Neural crest cell (in vitro differentiated cells): ENCODE data around the gene BSN. TPM values are rescaled to one million over a fixed set of nuclear protein-coding genes. Genes with fewer than 3 reads are reported as not detected.

ENCODE experiments used
- DNase-seq: peaks from one replicate; pipeline ENCODE4 v3.0.0; 2021; ENCODE audit warnings: low read depth, mixed read lengths, low spot score
- H3K27ac Mint-ChIP-seq: one replicate; pipeline ENCODE4 v1.8.0; 2021; ENCODE audit warnings: mild to moderate bottlenecking, mixed read lengths; ENCODE audit not compliant: unreplicated experiment
- H3K27me3 Mint-ChIP-seq: 2 replicates; pipeline ENCODE4 v1.8.0; 2021; ENCODE audit warnings: low read depth, mild to moderate bottlenecking, mixed read lengths
- H3K36me3 Mint-ChIP-seq: 2 replicates; pipeline ENCODE4 v1.8.0; 2021; ENCODE audit warnings: low read depth, mild to moderate bottlenecking, mixed read lengths
- H3K4me1 Mint-ChIP-seq: 2 replicates; pipeline ENCODE4 v1.8.0; 2021; ENCODE audit warnings: mixed read lengths
- H3K4me3 Mint-ChIP-seq: one replicate; pipeline ENCODE4 v1.8.0; 2021; ENCODE audit warnings: mild to moderate bottlenecking, mixed read lengths
- H3K9me3 Mint-ChIP-seq: 2 replicates; pipeline ENCODE4 v1.8.0; 2021; ENCODE audit warnings: mixed read lengths
- CTCF ChIP-seq: fragments of 200-600 bp; sonication (generic); conservative IDR thresholded peaks from 2 replicates; pipeline ENCODE4 v1.5.0; 2021; ENCODE audit warnings: antibody characterized with exemption, mild to moderate bottlenecking
- total RNA-seq: library from RNA; stranded (reverse); gene quantifications from 2 replicates; pipeline ENCODE4 v1.2.1, GENCODE V29; 2021

BSN gene
- total RNA-seq, 1 donor from 2014 or later: 6.5 TPM

- no peaks in the 10 kb centered on the region for H3K36me3 Mint-ChIP-seq
- DNase-seq: no peak
- TF ChIP-seq CTCF: no peak
- H3K27me3 Mint-ChIP-seq: no peaks in the 10 kb centered on the region
- H3K9me3 Mint-ChIP-seq: no peaks in the 10 kb centered on the region
- no peak overlapping the region for H3K27ac Mint-ChIP-seq
- H3K4me3 Mint-ChIP-seq: no peak overlapping the region
- H3K4me1 Mint-ChIP-seq: peaks cover 6% of the 10 kb centered on the region
These were observed 46.5 kb downstream of the BSN start for GRCh38 chr3:49600781-49601180.

GRCh38 chr3:49601358-49602048 is 47.2 kb downstream of the BSN start:
- no peak overlapping the region for H3K4me3 Mint-ChIP-seq
- no peaks in the 10 kb centered on the region for H3K27me3 Mint-ChIP-seq
- DNase-seq: no peak
- no peak for TF ChIP-seq CTCF
- H3K27ac Mint-ChIP-seq: no peak overlapping the region
- peaks cover 3% of the 10 kb centered on the region for H3K9me3 Mint-ChIP-seq
- no peaks in the 10 kb centered on the region for H3K36me3 Mint-ChIP-seq
- peaks cover 6% of the 10 kb centered on the region for H3K4me1 Mint-ChIP-seq

DNA sequence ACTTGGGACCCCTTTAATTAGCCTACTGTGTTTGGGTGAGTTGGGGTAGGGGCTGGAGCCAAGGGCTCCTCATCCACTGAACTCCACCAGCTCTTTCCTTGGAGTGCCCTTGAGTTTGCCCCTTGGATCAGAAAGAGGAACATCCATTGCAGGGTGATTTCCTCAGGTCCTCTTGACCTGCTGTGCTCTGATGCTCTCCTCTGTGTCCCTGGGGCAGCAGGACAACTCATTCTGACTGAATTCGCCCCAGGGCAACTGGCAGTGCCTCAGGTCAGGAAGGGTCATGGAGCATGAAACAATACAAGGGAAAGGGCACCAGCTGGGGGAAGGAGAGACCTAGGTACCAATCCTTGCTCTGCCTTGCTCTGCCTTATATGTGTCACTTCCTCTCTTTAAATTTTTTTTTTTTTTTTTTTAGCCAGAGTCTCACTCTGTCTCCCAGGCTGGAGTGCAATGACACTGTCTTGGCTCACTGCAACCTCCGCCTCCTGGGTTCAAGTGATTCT is 47.8 kb downstream of the BSN start:
- no peak for TF ChIP-seq CTCF
- Mint-ChIP-seq H3K4me3 (no peak overlapping the region), H3K36me3 (no peaks in the 10 kb centered on the region), H3K4me1 (peaks cover 6% of the 10 kb centered on the region), H3K27me3 (no peaks in the 10 kb centered on the region), H3K27ac (no peak overlapping the region), H3K9me3 (peaks cover 3% of the 10 kb centered on the region)
- DNase-seq: no peak

- Mint-ChIP-seq H3K27ac (peak overlapping the region; percentile 58), H3K36me3 (no peaks in the 10 kb centered on the region), H3K27me3 (no peaks in the 10 kb centered on the region), H3K9me3 (peaks cover 3% of the 10 kb centered on the region), H3K4me3 (no peak overlapping the region), H3K4me1 (peaks cover 7% of the 10 kb centered on the region)
- DNase-seq: no peak
- no peak for TF ChIP-seq CTCF
These were observed 48.7 kb downstream of the BSN start for GRCh38 chr3:49602877-49603411.

DNA sequence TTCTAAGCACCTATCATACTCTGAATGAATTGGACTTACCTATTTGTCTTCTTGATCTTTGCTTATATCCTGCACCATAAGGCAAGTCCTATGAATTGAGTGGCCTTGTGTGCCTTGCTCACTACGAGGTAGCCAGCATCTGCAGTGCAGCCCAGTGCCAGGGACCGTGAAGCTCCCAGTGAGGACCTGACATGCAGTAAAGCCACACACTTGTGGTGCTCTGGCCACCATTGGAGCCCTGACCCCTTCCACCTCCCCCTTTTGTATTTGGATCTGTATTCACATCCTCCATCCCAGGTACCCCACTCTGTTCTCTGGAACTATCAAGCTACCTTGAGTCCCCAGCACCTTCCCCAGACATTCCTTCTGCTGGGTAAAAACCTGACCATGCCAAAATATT is 52.1 kb downstream of the BSN start:
- no peak overlapping the region for H3K4me3 Mint-ChIP-seq
- peaks cover 3% of the 10 kb centered on the region for H3K9me3 Mint-ChIP-seq
- no peak for DNase-seq
- no peaks in the 10 kb centered on the region for H3K27me3 Mint-ChIP-seq
- H3K4me1 Mint-ChIP-seq: peaks cover 4% of the 10 kb centered on the region
- H3K36me3 Mint-ChIP-seq: no peaks in the 10 kb centered on the region
- TF ChIP-seq CTCF: no peak
- H3K27ac Mint-ChIP-seq: no peak overlapping the region
